GM12878 (cell line): ENCODE data around the gene NAP1L1. TPM values are rescaled to one million over a fixed set of nuclear protein-coding genes. Genes with fewer than 3 reads are reported as not detected.

Source experiments
- LARP7 ChIP-seq: fragments of 450-650 bp; IDR thresholded peaks from 2 replicates; pipeline ENCODE4 v1.6.1; 2017; ENCODE audit warnings: mild to moderate bottlenecking
- POLR2AphosphoS5 ChIP-seq: IDR thresholded peaks from 2 replicates; pipeline ENCODE4 v1.6.1; 2011; ENCODE audit warnings: mild to moderate bottlenecking, low read length, inconsistent platforms
- SMAD1 ChIP-seq: fragments of 450-650 bp; IDR thresholded peaks from 2 replicates; pipeline ENCODE4 v1.6.1; 2018; ENCODE audit warnings: mild to moderate bottlenecking, low read depth; ENCODE audit not compliant: partially characterized antibody
- polyA plus RNA-seq, 11 experiments: library from polyadenylated mRNA; depleted of rRNA in 4 of 11; unstranded in 6 of 11; stranded (reverse) in 5 of 11; fragments of >200 nt; fragmentation: Nextera tagmentation in 4 of 11; fragmentation: Illumina TruSeq in 1 of 11; extraction: Ambion mirVana in 4 of 11; extraction: Trizol in 1 of 11; gene quantifications; 1 replicate in 1 of 11; 2 replicates in 10 of 11; pipeline versions ENCODE4 v1.2.1 to v1.2.3, GENCODE V29; 2011 to 2016; ENCODE audit warnings: inconsistent platforms in 2 of 11, missing spikeins in 2 of 11, low read depth in 1 of 11
- total RNA-seq, 4 experiments: library from RNA; depleted of rRNA in 3 of 4; stranded (reverse); fragments of >200 nt in 3 of 4; fragmentation: Illumina TruSeq in 1 of 4; extraction: Trizol in 1 of 4; gene quantifications; 2 replicates each; pipeline versions ENCODE4 v1.2.1 to v1.2.3, GENCODE V29; 2013 to 2021
- TF ChIP-seq, protein P1 (sequence below): fragments of 450-650 bp; formaldehyde crosslinking; IDR thresholded peaks from 2 replicates; pipeline ENCODE4 v1.4.0; 2020; ENCODE audit warnings: mild to moderate bottlenecking, moderate library complexity
- TF ChIP-seq, protein P2 (sequence below): fragments of 450-650 bp; IDR thresholded peaks from 2 replicates; pipeline ENCODE4 v1.6.1; 2016; ENCODE audit warnings: mild to moderate bottlenecking
- TF ChIP-seq, protein P3 (sequence below): IDR thresholded peaks from 2 replicates; pipeline ENCODE4 v1.6.1; 2011; ENCODE audit warnings: borderline replicate concordance, low read depth, mild to moderate bottlenecking, moderate library complexity, low read length; ENCODE audit not compliant: insufficient read depth, poor library complexity, severe bottlenecking

NAP1L1 gene
- total and polyA plus RNA-seq, 10 of the 15 experiments (the other 5 are each of a cell fraction or from before 2014, with no cell fraction given): 256 to 1,036 (median 536) TPM

DNA sequence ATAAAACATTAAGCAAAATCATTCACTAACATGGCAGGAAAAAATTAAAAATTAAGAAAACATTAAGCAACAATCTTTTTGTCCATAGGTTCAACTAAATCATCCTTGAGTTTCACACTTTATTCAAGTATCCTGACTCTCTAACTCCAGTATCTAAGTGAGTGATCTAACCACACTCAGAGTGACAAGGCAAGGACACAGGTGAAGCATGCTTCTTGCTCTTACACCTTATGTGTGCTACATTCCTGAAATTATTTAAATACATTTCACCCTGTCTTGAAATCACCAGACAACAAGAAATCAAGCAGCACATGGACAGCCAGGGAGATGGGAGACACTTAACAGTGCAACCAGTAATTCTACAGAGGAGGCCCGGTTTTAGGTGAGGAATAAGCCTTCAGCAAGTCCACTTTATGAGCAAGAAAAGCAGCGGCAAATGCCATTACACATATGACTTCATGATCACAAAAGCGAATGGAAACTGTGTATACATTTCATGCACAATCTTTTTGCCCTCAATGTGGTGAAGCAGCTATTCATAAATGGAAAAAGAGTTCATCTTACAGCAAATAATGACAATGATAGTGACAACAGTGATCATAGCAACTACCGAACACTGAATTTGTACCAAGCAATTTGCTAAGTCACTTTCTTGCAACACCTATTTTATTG lies 90.3 kb downstream of the NAP1L1 start (continued):
- TF ChIP-seq, protein P1, sequence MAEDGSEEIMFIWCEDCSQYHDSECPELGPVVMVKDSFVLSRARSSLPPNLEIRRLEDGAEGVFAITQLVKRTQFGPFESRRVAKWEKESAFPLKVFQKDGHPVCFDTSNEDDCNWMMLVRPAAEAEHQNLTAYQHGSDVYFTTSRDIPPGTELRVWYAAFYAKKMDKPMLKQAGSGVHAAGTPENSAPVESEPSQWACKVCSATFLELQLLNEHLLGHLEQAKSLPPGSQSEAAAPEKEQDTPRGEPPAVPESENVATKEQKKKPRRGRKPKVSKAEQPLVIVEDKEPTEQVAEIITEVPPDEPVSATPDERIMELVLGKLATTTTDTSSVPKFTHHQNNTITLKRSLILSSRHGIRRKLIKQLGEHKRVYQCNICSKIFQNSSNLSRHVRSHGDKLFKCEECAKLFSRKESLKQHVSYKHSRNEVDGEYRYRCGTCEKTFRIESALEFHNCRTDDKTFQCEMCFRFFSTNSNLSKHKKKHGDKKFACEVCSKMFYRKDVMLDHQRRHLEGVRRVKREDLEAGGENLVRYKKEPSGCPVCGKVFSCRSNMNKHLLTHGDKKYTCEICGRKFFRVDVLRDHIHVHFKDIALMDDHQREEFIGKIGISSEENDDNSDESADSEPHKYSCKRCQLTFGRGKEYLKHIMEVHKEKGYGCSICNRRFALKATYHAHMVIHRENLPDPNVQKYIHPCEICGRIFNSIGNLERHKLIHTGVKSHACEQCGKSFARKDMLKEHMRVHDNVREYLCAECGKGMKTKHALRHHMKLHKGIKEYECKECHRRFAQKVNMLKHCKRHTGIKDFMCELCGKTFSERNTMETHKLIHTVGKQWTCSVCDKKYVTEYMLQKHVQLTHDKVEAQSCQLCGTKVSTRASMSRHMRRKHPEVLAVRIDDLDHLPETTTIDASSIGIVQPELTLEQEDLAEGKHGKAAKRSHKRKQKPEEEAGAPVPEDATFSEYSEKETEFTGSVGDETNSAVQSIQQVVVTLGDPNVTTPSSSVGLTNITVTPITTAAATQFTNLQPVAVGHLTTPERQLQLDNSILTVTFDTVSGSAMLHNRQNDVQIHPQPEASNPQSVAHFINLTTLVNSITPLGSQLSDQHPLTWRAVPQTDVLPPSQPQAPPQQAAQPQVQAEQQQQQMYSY (CRISPR knock-in tag): no peak
- TF ChIP-seq LARP7 (no peak), POLR2AphosphoS5 (no peak), SMAD1 (no peak)
- TF ChIP-seq, protein P2, sequence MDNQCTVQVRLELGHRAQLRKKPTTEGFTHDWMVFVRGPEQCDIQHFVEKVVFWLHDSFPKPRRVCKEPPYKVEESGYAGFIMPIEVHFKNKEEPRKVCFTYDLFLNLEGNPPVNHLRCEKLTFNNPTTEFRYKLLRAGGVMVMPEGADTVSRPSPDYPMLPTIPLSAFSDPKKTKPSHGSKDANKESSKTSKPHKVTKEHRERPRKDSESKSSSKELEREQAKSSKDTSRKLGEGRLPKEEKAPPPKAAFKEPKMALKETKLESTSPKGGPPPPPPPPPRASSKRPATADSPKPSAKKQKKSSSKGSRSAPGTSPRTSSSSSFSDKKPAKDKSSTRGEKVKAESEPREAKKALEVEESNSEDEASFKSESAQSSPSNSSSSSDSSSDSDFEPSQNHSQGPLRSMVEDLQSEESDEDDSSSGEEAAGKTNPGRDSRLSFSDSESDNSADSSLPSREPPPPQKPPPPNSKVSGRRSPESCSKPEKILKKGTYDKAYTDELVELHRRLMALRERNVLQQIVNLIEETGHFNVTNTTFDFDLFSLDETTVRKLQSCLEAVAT: no peak
- TF ChIP-seq, protein P3, sequence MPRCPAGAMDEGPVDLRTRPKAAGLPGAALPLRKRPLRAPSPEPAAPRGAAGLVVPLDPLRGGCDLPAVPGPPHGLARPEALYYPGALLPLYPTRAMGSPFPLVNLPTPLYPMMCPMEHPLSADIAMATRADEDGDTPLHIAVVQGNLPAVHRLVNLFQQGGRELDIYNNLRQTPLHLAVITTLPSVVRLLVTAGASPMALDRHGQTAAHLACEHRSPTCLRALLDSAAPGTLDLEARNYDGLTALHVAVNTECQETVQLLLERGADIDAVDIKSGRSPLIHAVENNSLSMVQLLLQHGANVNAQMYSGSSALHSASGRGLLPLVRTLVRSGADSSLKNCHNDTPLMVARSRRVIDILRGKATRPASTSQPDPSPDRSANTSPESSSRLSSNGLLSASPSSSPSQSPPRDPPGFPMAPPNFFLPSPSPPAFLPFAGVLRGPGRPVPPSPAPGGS: no peak
